Measurements from ENCODE around the gene CACNA1B.

The CACNA1B gene

GRCh38 chr9:138044485-138045383, 167.2 kb downstream of the CACNA1B start:
- no peak for DNase-seq

- DNase-seq = no peak
Measured at GRCh38 chr9:138045541-138046490, 168.2 kb downstream of the CACNA1B start.

GRCh38 chr9:138046641-138047301, 169.2 kb downstream of the CACNA1B start:
- no peak for DNase-seq

GRCh38 chr9:138047469-138048040, 170.0 kb downstream of the CACNA1B start:
- no peak for DNase-seq

GRCh38 chr9:138048184-138048583, 170.6 kb downstream of the CACNA1B start:
- DNase-seq = no peak

- no peak for DNase-seq
Measured at GRCh38 chr9:138049085-138049778, 171.7 kb downstream of the CACNA1B start.

GRCh38 chr9:138049779-138050471, 172.3 kb downstream of the CACNA1B start:
- DNase-seq = no peak

GRCh38 chr9:138050472-138051330, 173.1 kb downstream of the CACNA1B start:
- no peak for DNase-seq

- no peak for DNase-seq
Measured at GRCh38 chr9:138051586-138052321, 174.2 kb downstream of the CACNA1B start.

GRCh38 chr9:138052322-138052615, 174.7 kb downstream of the CACNA1B start:
- no peak for DNase-seq

- no peak for DNase-seq
Measured at GRCh38 chr9:138052635-138053320, 175.2 kb downstream of the CACNA1B start.

GRCh38 chr9:138053321-138053868, 175.8 kb downstream of the CACNA1B start:
- DNase-seq = no peak

GRCh38 chr9:138053996-138054752, 176.6 kb downstream of the CACNA1B start:
- DNase-seq = no peak

- DNase-seq = no peak
Measured at GRCh38 chr9:138057726-138058125, 180.1 kb downstream of the CACNA1B start.

GRCh38 chr9:138058181-138058580, 180.6 kb downstream of the CACNA1B start:
- DNase-seq = no peak

GRCh38 chr9:138059196-138059595, 181.6 kb downstream of the CACNA1B start:
- DNase-seq = no peak

GRCh38 chr9:138060365-138060764, 182.8 kb downstream of the CACNA1B start:
- no peak for DNase-seq

GRCh38 chr9:138060881-138061280, 183.3 kb downstream of the CACNA1B start:
- DNase-seq = no peak

Measured in NCI-H446 treated with DMSO at 0.1 percent for 48 hours (cell line).